ENCODE data around the gene DGUOK.

- TF ChIP-seq CTCF (IDR thresholded peaks at IDR 0.05) = no peak
- no peak for TF ChIP-seq POLR2A (IDR thresholded peaks at IDR 0.05)
Measured at GRCh38 chr2:73933194-73933593, 6.5 kb downstream of the DGUOK start.

Measured in adrenal gland (tissue), 5 donors.